Measurements from ENCODE around the gene ATP6V1D.

DNA sequence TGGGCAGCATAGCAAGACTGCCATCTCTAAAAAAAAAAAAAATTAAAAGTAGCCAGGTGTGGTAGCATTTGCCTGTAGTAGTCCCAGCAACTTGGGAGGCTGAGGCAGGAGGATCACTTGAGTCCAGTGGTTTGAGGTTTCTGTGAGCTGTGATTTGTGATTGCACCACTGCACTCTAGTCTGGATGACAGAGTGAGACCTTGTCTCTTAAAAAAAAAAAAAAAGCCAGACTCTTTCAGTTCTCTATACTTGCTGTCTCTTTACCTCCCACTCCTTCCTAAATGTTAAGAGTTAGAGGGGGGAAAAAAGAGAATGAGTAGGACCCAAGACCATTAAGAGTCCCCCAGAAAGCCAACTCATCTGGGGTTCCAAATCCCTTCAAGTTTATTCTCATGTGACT lies 18.3 kb upstream of the ATP6V1D start:
- TF ChIP-seq, protein P1, sequence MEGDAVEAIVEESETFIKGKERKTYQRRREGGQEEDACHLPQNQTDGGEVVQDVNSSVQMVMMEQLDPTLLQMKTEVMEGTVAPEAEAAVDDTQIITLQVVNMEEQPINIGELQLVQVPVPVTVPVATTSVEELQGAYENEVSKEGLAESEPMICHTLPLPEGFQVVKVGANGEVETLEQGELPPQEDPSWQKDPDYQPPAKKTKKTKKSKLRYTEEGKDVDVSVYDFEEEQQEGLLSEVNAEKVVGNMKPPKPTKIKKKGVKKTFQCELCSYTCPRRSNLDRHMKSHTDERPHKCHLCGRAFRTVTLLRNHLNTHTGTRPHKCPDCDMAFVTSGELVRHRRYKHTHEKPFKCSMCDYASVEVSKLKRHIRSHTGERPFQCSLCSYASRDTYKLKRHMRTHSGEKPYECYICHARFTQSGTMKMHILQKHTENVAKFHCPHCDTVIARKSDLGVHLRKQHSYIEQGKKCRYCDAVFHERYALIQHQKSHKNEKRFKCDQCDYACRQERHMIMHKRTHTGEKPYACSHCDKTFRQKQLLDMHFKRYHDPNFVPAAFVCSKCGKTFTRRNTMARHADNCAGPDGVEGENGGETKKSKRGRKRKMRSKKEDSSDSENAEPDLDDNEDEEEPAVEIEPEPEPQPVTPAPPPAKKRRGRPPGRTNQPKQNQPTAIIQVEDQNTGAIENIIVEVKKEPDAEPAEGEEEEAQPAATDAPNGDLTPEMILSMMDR (IDR thresholded peaks at IDR 0.05; ENCODE audit: control extremely low read depth in 1 of 3, insufficient read depth in 1 of 3, low read depth in 1 of 3, low read length in 3 of 3): no peak
- TF ChIP-seq RAD21 (IDR thresholded peaks at IDR 0.05 in 1 of 2, conservative IDR thresholded peaks at IDR 0.05 in 1 of 2; ENCODE audit: low read depth in 2 of 2, low read length in 2 of 2): no peak
- no peak for TF ChIP-seq SP4 (IDR thresholded peaks at IDR 0.05; ENCODE audit: low read length)
- no peak for TF ChIP-seq EP300 (IDR thresholded peaks at IDR 0.05; ENCODE audit: borderline replicate concordance in 1 of 2, low read depth in 2 of 2, low read length in 2 of 2)
- TF ChIP-seq, protein P2, sequence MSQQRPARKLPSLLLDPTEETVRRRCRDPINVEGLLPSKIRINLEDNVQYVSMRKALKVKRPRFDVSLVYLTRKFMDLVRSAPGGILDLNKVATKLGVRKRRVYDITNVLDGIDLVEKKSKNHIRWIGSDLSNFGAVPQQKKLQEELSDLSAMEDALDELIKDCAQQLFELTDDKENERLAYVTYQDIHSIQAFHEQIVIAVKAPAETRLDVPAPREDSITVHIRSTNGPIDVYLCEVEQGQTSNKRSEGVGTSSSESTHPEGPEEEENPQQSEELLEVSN (IDR thresholded peaks at IDR 0.05): no peak
- no peak for TF ChIP-seq TAF1 (IDR thresholded peaks at IDR 0.05; ENCODE audit: low read depth, low read length)
- no peak for TF ChIP-seq POLR2A (IDR thresholded peaks at IDR 0.05; ENCODE audit: control extremely low read depth in 1 of 2, low read depth in 2 of 2, low read length in 2 of 2)
- no peak for TF ChIP-seq POLR2AphosphoS5 (IDR thresholded peaks at IDR 0.05; ENCODE audit: low read depth, low read length)
- TF ChIP-seq KDM5A (IDR thresholded peaks at IDR 0.05; ENCODE audit: low read length): no peak
- TF ChIP-seq ATF2 (IDR thresholded peaks at IDR 0.05; ENCODE audit: low read length): no peak
- no peak for TF ChIP-seq EGR1 (IDR thresholded peaks at IDR 0.05; ENCODE audit: borderline replicate concordance, low read depth, low read length)
- TF ChIP-seq ZNF274 (IDR thresholded peaks at IDR 0.05; ENCODE audit: borderline replicate concordance, extremely low read depth, low read length): no peak
- TF ChIP-seq, protein P3, sequence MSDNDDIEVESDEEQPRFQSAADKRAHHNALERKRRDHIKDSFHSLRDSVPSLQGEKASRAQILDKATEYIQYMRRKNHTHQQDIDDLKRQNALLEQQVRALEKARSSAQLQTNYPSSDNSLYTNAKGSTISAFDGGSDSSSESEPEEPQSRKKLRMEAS (IDR thresholded peaks at IDR 0.05): no peak

Data from H1 (cell line).